ENCODE data around the gene ARHGDIA. TPM values are rescaled to one million over a fixed set of nuclear protein-coding genes. Genes with fewer than 3 reads are reported as not detected.

Gene ARHGDIA
- total RNA-seq, 1 experiment from 2014 or later: 247 TPM

DNA sequence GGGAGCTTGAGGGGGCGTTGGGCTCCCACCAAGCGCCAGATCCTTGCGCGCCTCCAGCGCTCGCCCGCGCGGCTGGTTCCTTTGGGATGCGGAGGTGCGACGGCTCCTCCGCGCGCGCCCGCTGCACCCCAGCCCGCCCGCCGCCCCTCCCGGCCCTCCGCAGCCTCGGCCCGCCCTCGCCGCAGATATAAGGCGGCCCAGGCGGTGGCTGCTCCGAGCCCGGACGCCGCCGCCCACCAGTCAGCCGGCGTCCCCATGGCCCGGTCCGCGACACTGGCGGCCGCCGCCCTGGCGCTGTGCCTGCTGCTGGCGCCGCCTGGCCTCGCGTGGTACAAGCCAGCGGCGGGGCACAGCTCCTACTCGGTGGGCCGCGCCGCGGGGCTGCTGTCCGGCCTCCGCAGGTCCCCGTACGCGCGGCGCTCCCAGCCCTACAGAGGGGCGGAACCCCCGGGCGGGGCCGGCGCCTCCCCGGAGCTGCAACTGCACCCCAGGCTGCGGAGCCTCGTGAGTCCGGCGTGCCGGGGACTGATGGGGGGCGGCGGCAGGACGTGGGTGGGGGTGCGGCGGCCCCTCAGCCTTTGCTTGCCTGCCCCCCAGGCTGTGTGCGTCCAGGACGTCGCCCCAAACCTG, 31.0 kb upstream of the ARHGDIA start, which contains the start of gene NPB (continued):
- TF ChIP-seq, protein P1, sequence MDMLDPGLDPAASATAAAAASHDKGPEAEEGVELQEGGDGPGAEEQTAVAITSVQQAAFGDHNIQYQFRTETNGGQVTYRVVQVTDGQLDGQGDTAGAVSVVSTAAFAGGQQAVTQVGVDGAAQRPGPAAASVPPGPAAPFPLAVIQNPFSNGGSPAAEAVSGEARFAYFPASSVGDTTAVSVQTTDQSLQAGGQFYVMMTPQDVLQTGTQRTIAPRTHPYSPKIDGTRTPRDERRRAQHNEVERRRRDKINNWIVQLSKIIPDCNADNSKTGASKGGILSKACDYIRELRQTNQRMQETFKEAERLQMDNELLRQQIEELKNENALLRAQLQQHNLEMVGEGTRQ (CRISPR knock-in tag; IDR thresholded peaks at IDR 0.05): no peak
- TF ChIP-seq NR1H2 (CRISPR knock-in tag; IDR thresholded peaks at IDR 0.05): no peak
- TF ChIP-seq, protein P2, sequence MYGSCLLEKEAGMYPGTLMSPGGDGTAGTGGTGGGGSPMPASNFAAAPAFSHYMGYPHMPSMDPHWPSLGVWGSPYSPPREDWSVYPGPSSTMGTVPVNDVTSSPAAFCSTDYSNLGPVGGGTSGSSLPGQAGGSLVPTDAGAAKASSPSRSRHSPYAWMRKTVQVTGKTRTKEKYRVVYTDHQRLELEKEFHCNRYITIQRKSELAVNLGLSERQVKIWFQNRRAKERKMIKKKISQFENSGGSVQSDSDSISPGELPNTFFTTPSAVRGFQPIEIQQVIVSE (CRISPR knock-in tag; IDR thresholded peaks at IDR 0.05; ENCODE audit: borderline replicate concordance): no peak
- TF ChIP-seq, protein P3, sequence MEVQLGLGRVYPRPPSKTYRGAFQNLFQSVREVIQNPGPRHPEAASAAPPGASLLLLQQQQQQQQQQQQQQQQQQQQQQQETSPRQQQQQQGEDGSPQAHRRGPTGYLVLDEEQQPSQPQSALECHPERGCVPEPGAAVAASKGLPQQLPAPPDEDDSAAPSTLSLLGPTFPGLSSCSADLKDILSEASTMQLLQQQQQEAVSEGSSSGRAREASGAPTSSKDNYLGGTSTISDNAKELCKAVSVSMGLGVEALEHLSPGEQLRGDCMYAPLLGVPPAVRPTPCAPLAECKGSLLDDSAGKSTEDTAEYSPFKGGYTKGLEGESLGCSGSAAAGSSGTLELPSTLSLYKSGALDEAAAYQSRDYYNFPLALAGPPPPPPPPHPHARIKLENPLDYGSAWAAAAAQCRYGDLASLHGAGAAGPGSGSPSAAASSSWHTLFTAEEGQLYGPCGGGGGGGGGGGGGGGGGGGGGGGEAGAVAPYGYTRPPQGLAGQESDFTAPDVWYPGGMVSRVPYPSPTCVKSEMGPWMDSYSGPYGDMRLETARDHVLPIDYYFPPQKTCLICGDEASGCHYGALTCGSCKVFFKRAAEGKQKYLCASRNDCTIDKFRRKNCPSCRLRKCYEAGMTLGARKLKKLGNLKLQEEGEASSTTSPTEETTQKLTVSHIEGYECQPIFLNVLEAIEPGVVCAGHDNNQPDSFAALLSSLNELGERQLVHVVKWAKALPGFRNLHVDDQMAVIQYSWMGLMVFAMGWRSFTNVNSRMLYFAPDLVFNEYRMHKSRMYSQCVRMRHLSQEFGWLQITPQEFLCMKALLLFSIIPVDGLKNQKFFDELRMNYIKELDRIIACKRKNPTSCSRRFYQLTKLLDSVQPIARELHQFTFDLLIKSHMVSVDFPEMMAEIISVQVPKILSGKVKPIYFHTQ (CRISPR knock-in tag; IDR thresholded peaks at IDR 0.05): no peak
- TF ChIP-seq, protein P4, sequence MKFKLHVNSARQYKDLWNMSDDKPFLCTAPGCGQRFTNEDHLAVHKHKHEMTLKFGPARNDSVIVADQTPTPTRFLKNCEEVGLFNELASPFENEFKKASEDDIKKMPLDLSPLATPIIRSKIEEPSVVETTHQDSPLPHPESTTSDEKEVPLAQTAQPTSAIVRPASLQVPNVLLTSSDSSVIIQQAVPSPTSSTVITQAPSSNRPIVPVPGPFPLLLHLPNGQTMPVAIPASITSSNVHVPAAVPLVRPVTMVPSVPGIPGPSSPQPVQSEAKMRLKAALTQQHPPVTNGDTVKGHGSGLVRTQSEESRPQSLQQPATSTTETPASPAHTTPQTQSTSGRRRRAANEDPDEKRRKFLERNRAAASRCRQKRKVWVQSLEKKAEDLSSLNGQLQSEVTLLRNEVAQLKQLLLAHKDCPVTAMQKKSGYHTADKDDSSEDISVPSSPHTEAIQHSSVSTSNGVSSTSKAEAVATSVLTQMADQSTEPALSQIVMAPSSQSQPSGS (CRISPR knock-in tag; IDR thresholded peaks at IDR 0.05; ENCODE audit: borderline replicate concordance, low read depth): no peak

DNA sequence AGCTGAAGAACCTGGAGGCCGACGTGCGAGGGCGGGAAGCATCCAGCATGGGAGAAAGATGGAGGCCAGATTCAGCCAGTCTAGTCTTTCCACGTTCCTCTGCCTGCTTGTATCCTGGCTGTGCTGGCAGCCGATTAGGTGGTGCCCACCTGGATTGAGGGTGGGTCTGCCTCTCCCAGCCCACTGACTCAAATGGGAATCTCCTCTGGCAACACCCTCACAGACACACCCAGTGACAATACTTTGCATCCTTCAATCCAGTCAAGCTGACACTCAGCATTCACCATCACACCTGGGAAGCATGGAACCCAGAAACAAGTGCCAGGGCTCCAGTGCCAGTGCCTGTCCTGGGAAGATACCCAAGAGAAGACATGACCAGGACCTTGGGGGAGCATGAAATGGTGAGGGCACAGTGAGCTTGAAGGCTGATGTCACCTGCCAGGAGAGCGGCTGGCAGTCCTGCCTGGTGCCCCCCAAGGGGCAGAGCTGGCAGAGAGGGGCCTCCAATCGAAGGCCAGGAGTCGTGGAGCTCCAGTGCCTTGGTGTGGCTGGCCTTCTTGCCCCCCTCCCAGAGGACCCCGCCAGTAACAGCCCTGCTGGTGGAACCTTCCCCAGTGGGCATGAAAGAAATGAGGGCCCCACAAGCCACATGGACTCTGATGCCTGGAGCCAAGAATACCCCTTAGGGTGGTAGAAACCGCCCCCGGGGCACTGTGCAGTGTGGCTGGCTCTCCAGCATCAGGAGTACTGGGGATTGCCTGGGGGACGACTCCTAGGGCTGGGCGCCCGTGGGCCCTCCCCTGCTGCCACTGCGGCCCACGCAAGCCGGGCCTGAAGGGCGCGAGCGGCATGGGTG, 30.3 kb upstream of the ARHGDIA start:
- H3K4me1 Mint-ChIP-seq: no peaks in the 10 kb centered on the region

DNA sequence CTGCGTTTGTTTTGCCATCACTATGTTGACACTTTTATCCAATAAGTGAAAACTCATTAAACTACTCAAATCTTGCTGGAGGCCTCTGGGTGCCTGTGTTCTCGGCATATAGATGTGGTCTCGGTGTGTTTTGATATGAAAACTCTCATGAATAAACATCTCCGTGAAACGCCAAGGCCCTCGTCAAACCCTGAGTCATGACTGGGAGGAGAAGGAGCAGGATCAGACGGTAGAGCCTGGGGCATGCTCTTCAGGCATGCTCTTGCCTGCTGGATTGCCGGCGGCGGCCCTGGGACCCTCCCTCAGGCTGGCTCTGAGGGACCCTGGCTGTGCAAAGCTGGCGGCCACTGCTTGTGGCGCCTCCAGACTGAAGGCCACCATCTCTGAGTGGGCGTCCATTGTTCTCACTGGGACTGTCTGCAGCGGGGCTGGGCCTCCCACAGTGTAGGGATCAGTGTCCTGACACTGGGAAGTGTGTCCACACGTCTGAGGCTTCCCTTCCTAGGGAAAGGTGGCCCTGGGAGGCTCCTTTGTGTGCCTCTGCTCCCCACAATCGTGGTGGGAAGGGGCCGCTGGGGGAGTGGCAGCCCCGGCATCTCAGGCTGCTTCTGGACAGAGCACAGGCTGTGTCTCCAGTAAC, 29.2 kb upstream of the ARHGDIA start:
- no peaks in the 10 kb centered on the region for H3K9me3 Mint-ChIP-seq
- no peak overlapping the region for H3K4me3 Mint-ChIP-seq
- H3K36me3 Mint-ChIP-seq: peaks cover 21% of the 10 kb centered on the region
- ChIA-PET CTCF (no interaction called here), POLR2A (no interaction called here)
- ATAC-seq (no peak), DNase-seq (ENCODE audit: low spot score) (no peak)
- H3K27me3 Mint-ChIP-seq (ENCODE audit: low read depth): peaks cover 13% of the 10 kb centered on the region
- H3K27ac Mint-ChIP-seq: no peak overlapping the region; the same call in 1 of the 2 replicates
- no peaks in the 10 kb centered on the region for H3K4me1 Mint-ChIP-seq
- TF ChIP-seq HMGA2 (CRISPR knock-in tag; IDR thresholded peaks at IDR 0.05): no peak
- TF ChIP-seq, protein P5, sequence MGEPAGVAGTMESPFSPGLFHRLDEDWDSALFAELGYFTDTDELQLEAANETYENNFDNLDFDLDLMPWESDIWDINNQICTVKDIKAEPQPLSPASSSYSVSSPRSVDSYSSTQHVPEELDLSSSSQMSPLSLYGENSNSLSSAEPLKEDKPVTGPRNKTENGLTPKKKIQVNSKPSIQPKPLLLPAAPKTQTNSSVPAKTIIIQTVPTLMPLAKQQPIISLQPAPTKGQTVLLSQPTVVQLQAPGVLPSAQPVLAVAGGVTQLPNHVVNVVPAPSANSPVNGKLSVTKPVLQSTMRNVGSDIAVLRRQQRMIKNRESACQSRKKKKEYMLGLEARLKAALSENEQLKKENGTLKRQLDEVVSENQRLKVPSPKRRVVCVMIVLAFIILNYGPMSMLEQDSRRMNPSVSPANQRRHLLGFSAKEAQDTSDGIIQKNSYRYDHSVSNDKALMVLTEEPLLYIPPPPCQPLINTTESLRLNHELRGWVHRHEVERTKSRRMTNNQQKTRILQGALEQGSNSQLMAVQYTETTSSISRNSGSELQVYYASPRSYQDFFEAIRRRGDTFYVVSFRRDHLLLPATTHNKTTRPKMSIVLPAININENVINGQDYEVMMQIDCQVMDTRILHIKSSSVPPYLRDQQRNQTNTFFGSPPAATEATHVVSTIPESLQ (CRISPR knock-in tag; IDR thresholded peaks at IDR 0.05): no peak
- TF ChIP-seq, protein P6, sequence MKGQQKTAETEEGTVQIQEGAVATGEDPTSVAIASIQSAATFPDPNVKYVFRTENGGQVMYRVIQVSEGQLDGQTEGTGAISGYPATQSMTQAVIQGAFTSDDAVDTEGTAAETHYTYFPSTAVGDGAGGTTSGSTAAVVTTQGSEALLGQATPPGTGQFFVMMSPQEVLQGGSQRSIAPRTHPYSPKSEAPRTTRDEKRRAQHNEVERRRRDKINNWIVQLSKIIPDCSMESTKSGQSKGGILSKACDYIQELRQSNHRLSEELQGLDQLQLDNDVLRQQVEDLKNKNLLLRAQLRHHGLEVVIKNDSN (CRISPR knock-in tag; IDR thresholded peaks at IDR 0.05): no peak
- TF ChIP-seq ZNF317 (CRISPR knock-in tag; IDR thresholded peaks at IDR 0.05; ENCODE audit: borderline replicate concordance, low read depth): no peak
- TF ChIP-seq FOXK1 (CRISPR knock-in tag; IDR thresholded peaks at IDR 0.05): no peak
- TF ChIP-seq ZNF396 (CRISPR knock-in tag; IDR thresholded peaks at IDR 0.05; ENCODE audit: borderline replicate concordance): no peak
- no peak for TF ChIP-seq NFATC4 (CRISPR knock-in tag; IDR thresholded peaks at IDR 0.05)
- TF ChIP-seq, protein P7, sequence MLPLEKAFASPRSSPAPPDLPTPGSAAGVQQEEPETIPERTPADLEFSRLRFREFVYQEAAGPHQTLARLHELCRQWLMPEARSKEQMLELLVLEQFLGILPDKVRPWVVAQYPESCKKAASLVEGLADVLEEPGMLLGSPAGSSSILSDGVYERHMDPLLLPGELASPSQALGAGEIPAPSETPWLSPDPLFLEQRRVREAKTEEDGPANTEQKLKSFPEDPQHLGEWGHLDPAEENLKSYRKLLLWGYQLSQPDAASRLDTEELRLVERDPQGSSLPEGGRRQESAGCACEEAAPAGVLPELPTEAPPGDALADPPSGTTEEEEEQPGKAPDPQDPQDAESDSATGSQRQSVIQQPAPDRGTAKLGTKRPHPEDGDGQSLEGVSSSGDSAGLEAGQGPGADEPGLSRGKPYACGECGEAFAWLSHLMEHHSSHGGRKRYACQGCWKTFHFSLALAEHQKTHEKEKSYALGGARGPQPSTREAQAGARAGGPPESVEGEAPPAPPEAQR (CRISPR knock-in tag; IDR thresholded peaks at IDR 0.05): no peak

More for the DNA sequence above, 30.3 kb upstream of the ARHGDIA start:
- POLR2A ChIA-PET: interaction anchor here (0.9 to 1.5 kb wide), 2 partner anchors 10 to 32 kb away, joined by 4 to 6 read pairs; partner anchors contain the start of genes ALYREF and ANAPC11
- H3K27ac Mint-ChIP-seq: no peak overlapping the region
- CTCF ChIA-PET: interaction anchor here (0.9 to 1.8 kb wide), 3 partner anchors 32 to 129 kb away, joined by 3 to 4 read pairs (median 3); no protein-coding TSS in a partner anchor
- H3K27me3 Mint-ChIP-seq (ENCODE audit: low read depth): peaks cover 13% of the 10 kb centered on the region
- ATAC-seq (peak; percentile 7), DNase-seq (ENCODE audit: low spot score) (no peak)
- TF ChIP-seq NR2C2 (CRISPR knock-in tag; IDR thresholded peaks at IDR 0.05) (no peak), CREM (CRISPR knock-in tag; IDR thresholded peaks at IDR 0.05) (no peak), TCF7 (CRISPR knock-in tag; IDR thresholded peaks at IDR 0.05; ENCODE audit: low read depth) (no peak), ZBTB21 (CRISPR knock-in tag; IDR thresholded peaks at IDR 0.05; ENCODE audit: borderline replicate concordance) (no peak), PRRX2 (CRISPR knock-in tag; IDR thresholded peaks at IDR 0.05) (no peak), HMGA2 (CRISPR knock-in tag; IDR thresholded peaks at IDR 0.05) (no peak)
- TF ChIP-seq, protein P8, sequence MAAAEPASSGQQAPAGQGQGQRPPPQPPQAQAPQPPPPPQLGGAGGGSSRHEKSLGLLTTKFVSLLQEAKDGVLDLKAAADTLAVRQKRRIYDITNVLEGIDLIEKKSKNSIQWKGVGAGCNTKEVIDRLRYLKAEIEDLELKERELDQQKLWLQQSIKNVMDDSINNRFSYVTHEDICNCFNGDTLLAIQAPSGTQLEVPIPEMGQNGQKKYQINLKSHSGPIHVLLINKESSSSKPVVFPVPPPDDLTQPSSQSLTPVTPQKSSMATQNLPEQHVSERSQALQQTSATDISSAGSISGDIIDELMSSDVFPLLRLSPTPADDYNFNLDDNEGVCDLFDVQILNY (CRISPR knock-in tag; IDR thresholded peaks at IDR 0.05): no peak
- H3K4me3 Mint-ChIP-seq: peak overlapping the region; percentile 35
- no peaks in the 10 kb centered on the region for H3K9me3 Mint-ChIP-seq
- H3K36me3 Mint-ChIP-seq: peaks cover 16% of the 10 kb centered on the region
